Panc1 (cell line): ENCODE results near the gene NDUFAF8.

Experiments
- TF ChIP-seq, protein P1 (sequence below): fragments of 450-650 bp; IDR thresholded peaks from 2 replicates; pipeline ENCODE4 v1.5.1; 2017; ENCODE audit warnings: mild to moderate bottlenecking
- TF ChIP-seq, protein P2 (sequence below), 2 experiments: IDR thresholded peaks; 2 replicates each; pipeline ENCODE4 v1.6.1; 2011 to 2012; ENCODE audit warnings: low read depth in 2 of 2, control low read depth in 1 of 2, low read length in 1 of 2, mild to moderate bottlenecking in 1 of 2, moderate library complexity in 1 of 2; ENCODE audit not compliant: insufficient read depth in 1 of 2

DNA sequence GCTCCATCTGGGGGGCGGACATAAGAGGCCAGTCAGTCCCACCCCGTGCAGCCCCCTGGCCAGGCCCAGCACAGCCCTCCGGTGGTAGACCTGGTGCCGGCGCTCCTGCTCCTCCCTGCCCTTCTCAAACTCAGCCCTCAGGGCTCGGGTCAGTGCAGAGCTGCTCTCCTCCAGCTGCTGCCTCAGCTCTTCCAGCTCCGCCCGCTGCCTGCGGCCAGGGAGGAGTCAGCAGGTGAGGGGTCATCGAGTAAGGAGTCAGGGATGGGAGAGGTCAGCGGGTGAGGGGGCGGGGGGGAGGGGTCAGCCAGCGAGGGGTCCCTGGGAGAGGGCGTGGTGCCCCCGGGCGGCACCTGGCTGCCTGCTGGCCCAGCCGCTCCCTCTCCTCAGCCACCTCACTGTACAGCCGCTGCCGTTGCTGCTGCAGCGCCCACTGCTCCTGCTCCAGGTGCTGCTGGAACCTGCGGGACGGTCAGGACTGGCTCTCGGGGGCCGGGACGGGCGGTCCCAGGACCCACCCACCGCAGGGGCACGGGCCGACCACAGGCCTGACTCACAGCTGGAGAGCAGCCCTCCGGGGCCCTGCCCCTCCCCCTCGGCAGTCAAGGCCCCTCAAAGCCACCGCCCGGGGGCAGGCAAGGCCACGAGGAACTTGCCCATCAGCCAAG is 46.6 kb upstream of the NDUFAF8 start:
- TF ChIP-seq, protein P1, sequence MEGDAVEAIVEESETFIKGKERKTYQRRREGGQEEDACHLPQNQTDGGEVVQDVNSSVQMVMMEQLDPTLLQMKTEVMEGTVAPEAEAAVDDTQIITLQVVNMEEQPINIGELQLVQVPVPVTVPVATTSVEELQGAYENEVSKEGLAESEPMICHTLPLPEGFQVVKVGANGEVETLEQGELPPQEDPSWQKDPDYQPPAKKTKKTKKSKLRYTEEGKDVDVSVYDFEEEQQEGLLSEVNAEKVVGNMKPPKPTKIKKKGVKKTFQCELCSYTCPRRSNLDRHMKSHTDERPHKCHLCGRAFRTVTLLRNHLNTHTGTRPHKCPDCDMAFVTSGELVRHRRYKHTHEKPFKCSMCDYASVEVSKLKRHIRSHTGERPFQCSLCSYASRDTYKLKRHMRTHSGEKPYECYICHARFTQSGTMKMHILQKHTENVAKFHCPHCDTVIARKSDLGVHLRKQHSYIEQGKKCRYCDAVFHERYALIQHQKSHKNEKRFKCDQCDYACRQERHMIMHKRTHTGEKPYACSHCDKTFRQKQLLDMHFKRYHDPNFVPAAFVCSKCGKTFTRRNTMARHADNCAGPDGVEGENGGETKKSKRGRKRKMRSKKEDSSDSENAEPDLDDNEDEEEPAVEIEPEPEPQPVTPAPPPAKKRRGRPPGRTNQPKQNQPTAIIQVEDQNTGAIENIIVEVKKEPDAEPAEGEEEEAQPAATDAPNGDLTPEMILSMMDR: no peak
- TF ChIP-seq, protein P2, sequence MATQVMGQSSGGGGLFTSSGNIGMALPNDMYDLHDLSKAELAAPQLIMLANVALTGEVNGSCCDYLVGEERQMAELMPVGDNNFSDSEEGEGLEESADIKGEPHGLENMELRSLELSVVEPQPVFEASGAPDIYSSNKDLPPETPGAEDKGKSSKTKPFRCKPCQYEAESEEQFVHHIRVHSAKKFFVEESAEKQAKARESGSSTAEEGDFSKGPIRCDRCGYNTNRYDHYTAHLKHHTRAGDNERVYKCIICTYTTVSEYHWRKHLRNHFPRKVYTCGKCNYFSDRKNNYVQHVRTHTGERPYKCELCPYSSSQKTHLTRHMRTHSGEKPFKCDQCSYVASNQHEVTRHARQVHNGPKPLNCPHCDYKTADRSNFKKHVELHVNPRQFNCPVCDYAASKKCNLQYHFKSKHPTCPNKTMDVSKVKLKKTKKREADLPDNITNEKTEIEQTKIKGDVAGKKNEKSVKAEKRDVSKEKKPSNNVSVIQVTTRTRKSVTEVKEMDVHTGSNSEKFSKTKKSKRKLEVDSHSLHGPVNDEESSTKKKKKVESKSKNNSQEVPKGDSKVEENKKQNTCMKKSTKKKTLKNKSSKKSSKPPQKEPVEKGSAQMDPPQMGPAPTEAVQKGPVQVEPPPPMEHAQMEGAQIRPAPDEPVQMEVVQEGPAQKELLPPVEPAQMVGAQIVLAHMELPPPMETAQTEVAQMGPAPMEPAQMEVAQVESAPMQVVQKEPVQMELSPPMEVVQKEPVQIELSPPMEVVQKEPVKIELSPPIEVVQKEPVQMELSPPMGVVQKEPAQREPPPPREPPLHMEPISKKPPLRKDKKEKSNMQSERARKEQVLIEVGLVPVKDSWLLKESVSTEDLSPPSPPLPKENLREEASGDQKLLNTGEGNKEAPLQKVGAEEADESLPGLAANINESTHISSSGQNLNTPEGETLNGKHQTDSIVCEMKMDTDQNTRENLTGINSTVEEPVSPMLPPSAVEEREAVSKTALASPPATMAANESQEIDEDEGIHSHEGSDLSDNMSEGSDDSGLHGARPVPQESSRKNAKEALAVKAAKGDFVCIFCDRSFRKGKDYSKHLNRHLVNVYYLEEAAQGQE (IDR thresholded peaks at IDR 0.05; ENCODE audit: insufficient read depth in 1 of 2, low read depth in 2 of 2, low read length in 1 of 2): no peak
